HFF-Myc (cell line): ENCODE results near the gene GALNT2.

Experiments
- DNase-seq: peaks from one replicate; pipeline ENCODE4 v3.0.0-alpha.2; 2011; ENCODE audit warnings: low read depth; ENCODE audit errors: extremely low read depth
- H3K4me3 ChIP-seq: replicated peaks from 2 replicates; pipeline ENCODE4 v1.5.1; 2011; ENCODE audit warnings: low read depth, mild to moderate bottlenecking, control low read depth, low read length
- CTCF ChIP-seq: IDR thresholded peaks from 2 replicates; pipeline ENCODE4 v1.5.1; 2012; ENCODE audit warnings: mild to moderate bottlenecking, low read depth, low read length, control low read depth; ENCODE audit errors: missing control alignments

Gene GALNT2

GRCh38 chr1:230151924-230152468, 85.0 kb downstream of the GALNT2 start:
- H3K4me3 ChIP-seq, result no peak overlapping the region
- no peak for TF ChIP-seq CTCF
- DNase-seq, result no peak

- no peak for TF ChIP-seq CTCF
- H3K4me3 ChIP-seq, result no peak overlapping the region
- no peak for DNase-seq
Measured at GRCh38 chr1:230152999-230153398, 86.0 kb downstream of the GALNT2 start.

GRCh38 chr1:230153641-230154296, 86.7 kb downstream of the GALNT2 start:
- no peak for TF ChIP-seq CTCF
- no peak overlapping the region for H3K4me3 ChIP-seq
- no peak for DNase-seq

- no peak for TF ChIP-seq CTCF
- DNase-seq, result no peak
- H3K4me3 ChIP-seq, result no peak overlapping the region
Measured at GRCh38 chr1:230155021-230155420, 88.0 kb downstream of the GALNT2 start.

- no peak for TF ChIP-seq CTCF
- no peak overlapping the region for H3K4me3 ChIP-seq
- DNase-seq, result no peak
Measured at GRCh38 chr1:230156068-230156467, 89.0 kb downstream of the GALNT2 start.

GRCh38 chr1:230156536-230156935, 89.5 kb downstream of the GALNT2 start:
- no peak overlapping the region for H3K4me3 ChIP-seq
- DNase-seq, result no peak
- TF ChIP-seq CTCF, result no peak
